WTC11 (cell line): ENCODE measurements around the gene MED12L.

Experiments
- ATF2 ChIP-seq: sonication (generic); formaldehyde crosslinking; IDR thresholded peaks from 2 replicates; pipeline ENCODE4 v1.8.1; 2022; ENCODE audit warnings: low read depth, missing genetic modification reagents, borderline replicate concordance
- CTCF ChIP-seq: fragments of 200-600 bp; IDR thresholded peaks from 2 replicates; pipeline ENCODE4 v1.8.0; 2022; ENCODE audit warnings: antibody characterized with exemption
- TF ChIP-seq, protein P1 (sequence below): fragments of 250-450 bp; sonication (Bioruptor Pico); IDR thresholded peaks from 2 replicates; pipeline ENCODE4 v1.9.0; 2021; ENCODE audit warnings: moderate library complexity, mild to moderate bottlenecking, inconsistent platforms, borderline replicate concordance

- TF ChIP-seq CTCF (no peak), ATF2 (no peak)
- TF ChIP-seq, protein P1, sequence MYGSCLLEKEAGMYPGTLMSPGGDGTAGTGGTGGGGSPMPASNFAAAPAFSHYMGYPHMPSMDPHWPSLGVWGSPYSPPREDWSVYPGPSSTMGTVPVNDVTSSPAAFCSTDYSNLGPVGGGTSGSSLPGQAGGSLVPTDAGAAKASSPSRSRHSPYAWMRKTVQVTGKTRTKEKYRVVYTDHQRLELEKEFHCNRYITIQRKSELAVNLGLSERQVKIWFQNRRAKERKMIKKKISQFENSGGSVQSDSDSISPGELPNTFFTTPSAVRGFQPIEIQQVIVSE (CRISPR knock-in tag): no peak
Measured at GRCh38 chr3:151130428-151130827, 45.0 kb downstream of the MED12L start.
